ENCODE measurements around the gene RSPH1.

RSPH1 gene

GRCh38 chr21:42513151-42513984, 17.3 kb upstream of the RSPH1 start, which contains the start of gene SLC37A1:
Gene SLC37A1, plus strand, starts transcription at chr21:42513852. Its CDS starts 4,603 bp downstream, at chr21:42518455.
- DNase-seq (ENCODE audit: low read depth), result no peak

- DNase-seq (ENCODE audit: low read depth), result no peak
Measured at GRCh38 chr21:42512346-42513034, 16.5 kb upstream of the RSPH1 start.

- DNase-seq (ENCODE audit: low read depth), result no peak
Measured at GRCh38 chr21:42509244-42509643, 13.2 kb upstream of the RSPH1 start.

GRCh38 chr21:42508371-42508770, 12.3 kb upstream of the RSPH1 start:
- no peak for DNase-seq (ENCODE audit: low read depth)

DNA sequence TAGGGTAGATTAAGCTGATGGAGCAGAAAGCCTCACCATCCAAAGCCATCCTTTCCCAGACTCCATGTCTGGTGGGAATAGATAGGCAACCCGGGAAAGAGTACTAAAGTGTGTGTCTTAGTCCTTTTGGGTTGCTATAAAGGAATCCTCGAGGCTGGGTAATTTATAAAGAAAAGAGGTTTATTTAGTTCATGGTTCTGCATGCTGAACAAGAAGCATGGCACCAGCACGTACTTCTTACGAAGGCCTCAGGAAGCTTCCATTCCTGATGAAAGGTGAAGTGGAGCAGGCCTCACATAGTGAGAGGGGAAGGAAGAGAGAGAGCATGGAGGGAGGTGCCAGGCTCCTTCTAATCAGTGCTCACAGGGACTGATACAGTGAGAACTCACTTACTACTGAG, 11.4 kb upstream of the RSPH1 start:
- no peak for DNase-seq (ENCODE audit: low read depth)

GRCh38 chr21:42505090-42505726, 9.2 kb upstream of the RSPH1 start:
- no peak for DNase-seq (ENCODE audit: low read depth)

- no peak for DNase-seq (ENCODE audit: low read depth)
Measured at GRCh38 chr21:42503711-42504110, 7.7 kb upstream of the RSPH1 start.

DNA sequence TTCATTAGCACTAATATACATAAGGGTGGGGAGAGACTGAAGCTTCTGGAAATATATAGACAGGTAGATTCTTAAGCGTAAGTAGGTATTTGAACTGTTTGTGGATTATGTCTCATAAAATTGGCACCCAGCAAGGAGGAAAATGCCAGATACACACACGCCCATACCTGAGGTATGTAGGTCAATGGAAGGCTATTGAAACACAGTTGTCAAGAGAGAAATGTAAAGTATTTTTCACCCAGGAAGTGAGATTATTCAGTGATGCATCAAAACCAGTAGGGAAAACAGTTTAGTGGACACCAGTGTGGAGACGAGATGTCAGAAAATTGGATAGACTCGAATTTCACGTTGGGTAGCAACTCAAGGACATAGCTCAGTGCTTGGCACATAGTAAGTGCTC, 4.7 kb upstream of the RSPH1 start:
- no peak for DNase-seq (ENCODE audit: low read depth)

DNA sequence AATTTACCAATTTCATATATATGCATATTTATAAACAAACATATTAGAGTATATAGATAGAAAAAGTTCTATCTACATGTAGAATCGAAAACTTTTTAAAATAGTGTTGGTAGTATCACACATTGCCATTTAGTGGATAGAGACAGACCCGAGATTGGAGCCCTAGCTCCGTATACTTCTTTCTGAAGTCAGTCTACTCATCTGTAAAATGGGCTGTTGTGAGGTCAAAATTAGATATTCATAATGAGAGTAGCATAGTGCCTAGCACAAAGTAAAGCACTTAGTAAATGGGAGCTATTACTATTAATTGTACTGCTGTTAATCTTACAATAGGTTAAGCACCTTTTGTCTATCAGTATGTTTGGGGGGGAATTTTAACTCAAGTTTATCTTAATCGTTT, 4.2 kb upstream of the RSPH1 start:
- DNase-seq (ENCODE audit: low read depth), result no peak

DNA sequence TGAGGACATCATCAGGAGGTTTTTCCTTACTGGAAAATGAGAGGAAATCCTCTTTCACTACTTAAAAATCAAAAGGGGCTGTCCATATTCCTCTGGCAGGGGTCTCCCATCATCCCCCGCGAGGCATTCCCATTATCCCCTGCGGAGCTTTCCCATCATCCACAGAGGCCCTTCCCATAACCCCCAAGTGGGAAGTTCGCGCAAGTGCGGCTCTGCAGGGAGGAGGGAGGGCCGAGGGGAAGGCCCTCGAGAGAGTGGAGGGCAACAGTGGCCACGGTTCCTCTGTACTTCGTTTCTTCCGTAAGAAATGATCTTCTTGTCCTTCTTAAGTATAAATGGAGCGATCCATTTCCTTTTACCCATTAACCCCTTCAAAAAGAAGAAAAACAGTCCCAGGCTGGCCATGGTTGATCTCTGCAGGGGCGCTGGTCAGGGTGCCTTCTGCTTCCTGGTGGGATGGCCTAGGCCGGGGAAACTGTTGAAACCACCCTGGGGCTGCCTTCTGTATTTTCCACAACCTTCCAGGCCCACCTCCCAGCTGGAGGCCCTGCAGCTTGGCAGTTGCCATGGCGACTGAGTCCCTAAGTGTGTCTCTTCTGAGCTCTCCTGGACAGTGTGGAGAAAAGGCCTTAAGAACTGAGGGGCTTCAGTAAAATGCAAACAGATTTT, 3.6 kb upstream of the RSPH1 start:
- no peak for DNase-seq (ENCODE audit: low read depth)

DNA sequence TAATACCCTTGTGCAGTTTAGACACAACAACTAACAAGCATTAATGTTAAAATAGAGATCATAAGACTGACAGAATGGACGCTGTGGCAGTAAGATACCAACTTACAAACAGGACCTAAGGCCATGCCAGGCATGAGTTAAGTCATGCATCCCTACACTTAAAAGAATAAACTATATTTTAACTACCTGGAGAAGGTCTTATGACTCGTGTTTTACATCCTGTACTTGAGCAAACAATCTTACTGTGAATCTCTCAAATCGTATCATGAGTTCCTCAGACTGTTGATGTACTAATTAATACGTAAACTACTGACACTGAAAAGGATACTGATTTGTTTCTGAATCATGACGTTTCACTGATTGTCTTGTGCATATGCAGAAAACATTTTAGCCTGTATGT, 2.0 kb upstream of the RSPH1 start:
- DNase-seq (ENCODE audit: low read depth), result no peak

- DNase-seq (ENCODE audit: low read depth), result no peak
Measured at GRCh38 chr21:42496839-42497202, 797 bp upstream of the RSPH1 start.

GRCh38 chr21:42495765-42496119, 282 bp downstream of the RSPH1 start:
- no peak for DNase-seq (ENCODE audit: low read depth)

DNA sequence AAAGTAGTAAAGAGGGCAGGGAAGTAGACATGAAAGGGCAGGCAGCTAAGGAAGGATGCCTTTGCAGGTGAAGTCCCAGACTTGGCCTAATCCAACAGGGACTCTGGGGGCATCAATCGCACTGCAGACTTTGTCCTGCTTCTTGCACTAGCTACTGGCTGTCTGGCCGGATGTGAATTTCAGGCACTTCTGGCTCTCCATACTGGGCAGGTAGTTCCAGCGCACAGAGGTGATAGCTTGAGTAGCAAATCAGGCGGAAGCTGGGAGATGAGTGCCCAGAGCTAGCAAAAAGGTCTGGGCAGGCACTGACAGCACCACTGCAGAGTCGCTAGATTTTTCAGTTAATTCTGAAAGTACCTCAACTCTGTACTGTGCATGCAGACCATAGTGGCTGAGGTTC, 997 bp downstream of the RSPH1 start:
- DNase-seq (ENCODE audit: low read depth), result no peak

DNA sequence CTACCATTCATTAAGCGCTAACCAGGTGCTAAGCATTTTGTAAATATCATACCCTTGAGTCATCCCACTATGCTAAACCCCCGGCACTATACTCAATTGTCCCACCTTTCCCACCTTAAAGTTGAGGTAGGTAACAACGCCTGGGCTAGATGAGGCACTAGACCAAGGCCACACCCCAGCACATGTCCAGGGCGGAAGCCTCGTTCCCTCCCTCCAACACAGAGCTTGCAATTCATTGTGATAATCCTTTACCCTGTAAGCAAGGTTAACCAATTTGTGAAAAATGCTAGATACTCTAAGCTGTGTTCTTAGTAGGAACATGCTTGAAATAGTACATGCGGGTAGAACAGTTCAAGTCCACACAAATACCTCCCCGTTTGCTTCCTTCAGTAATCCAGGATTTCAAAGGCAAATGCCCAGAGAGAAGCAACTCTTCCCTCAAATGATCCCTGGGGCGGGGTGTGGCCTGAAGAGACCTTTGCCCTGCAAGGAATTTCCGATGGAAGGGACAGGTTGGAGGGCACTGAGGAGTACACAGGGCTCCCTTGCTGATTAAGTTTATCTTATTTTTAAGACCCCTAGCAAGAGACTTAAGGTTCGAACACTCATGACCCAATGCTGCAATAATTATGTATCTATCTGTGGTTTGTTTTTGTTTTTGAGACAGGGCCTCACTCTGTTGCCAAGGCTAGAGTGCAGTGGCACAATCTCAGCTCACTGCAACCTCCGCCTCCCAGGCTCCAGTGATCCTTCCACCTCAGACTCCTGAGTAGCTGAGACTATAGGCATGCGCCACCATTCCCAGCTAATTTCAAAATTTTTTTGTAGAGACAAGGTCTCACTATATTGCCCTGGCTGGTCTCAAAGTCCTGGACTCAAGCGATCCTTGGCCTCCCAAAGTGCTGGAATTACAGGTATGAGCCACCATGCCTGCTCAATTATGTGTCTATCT, 2.6 kb downstream of the RSPH1 start:
- DNase-seq (ENCODE audit: low read depth), result no peak

DNA sequence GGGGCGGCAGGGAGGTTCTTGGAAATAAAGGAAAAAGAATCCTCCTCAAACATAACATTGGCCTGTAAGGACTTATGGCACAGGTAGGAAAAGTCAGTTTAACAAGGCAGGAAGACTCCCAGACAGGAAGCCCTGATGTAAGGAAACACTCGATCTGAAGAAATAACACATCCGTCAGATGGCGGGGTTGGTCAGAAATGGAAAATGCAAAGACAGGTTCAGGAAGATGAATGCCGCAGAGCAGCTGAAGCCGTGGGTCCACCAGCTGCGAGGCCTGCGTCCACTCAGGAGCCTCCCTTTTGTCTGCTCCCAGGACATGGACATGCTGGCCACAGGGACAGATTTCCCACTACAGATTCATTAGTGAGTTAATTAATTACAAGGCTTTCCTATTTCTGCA, 3.8 kb downstream of the RSPH1 start:
- DNase-seq (ENCODE audit: low read depth), result no peak

DNA sequence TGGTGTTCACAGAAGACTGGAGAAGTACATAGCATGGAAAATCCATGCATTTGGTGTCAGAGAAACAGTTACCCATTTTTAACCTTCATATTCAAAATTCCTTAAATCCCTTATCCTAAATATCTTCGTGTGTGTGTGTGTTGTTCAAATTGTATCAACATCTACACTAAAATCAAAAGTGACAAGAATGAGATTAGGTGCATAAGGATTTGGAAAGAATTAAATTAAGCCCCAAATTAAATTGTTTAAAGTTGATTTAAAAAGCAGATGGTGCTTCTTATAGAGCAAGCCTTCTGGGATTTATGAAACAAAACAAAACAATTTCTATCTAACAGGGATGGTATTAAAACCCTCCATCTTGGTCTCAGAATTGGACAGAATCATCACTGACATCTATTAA, 4.7 kb downstream of the RSPH1 start:
- DNase-seq (ENCODE audit: low read depth), result no peak

GRCh38 chr21:42490720-42491119, 5.3 kb downstream of the RSPH1 start:
- no peak for DNase-seq (ENCODE audit: low read depth)

- DNase-seq (ENCODE audit: low read depth), result no peak
Measured at GRCh38 chr21:42489991-42490390, 6.0 kb downstream of the RSPH1 start.

GRCh38 chr21:42489006-42489563, 6.9 kb downstream of the RSPH1 start:
- no peak for DNase-seq (ENCODE audit: low read depth)

DNA sequence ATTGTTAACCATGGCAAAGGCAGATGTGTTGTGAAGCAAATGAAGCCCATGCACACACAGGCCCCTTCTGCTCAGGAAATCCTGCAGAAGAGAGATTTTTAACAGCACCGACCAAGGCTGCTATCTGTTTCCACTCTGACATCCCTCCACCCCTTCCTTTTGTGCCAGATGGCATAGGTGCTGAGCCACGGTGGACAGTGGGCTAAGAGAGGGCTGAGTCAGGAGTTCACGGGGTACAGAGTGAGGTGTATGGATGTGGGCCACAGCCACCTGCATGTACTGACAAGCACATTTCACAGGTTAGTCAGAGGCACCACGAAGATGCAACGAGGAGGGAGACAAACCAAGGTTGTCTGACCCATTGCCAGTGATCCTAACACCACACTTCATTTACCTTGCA, 9.5 kb downstream of the RSPH1 start:
- DNase-seq (ENCODE audit: low read depth), result no peak

Measured in HS-5 (cell line).